Uterus (tissue), 4 donors: ENCODE measurements around the gene SULF2. TPM values are rescaled to one million over a fixed set of nuclear protein-coding genes. Genes with fewer than 3 reads are reported as not detected.

Experiments
- DNase-seq, 2 donors: peaks; one replicate each; pipeline ENCODE4 v3.0.0-alpha.2; 2019 to 2020
- H3K27ac ChIP-seq, 2 donors: fragments of 200-600 bp; sonication (generic); 1 replicate in 1 of 2; 2 replicates in 1 of 2; pipeline ENCODE4 v1.5.1; 2016 to 2018
- H3K27me3 ChIP-seq, 2 donors: fragments of 200-600 bp; sonication (generic); one replicate each; pipeline ENCODE4 v1.5.1; 2018 to 2019; ENCODE audit warnings: control low read depth in 1 of 2
- H3K36me3 ChIP-seq, 2 donors: fragments of 200-600 bp; sonication (generic); one replicate each; pipeline ENCODE4 v1.5.1; 2019; ENCODE audit warnings: control low read depth in 1 of 2
- H3K4me1 ChIP-seq, 2 donors: fragments of 200-600 bp; sonication (generic); one replicate each; pipeline ENCODE4 v1.5.1; 2018 to 2019; ENCODE audit warnings: control low read depth in 1 of 2
- H3K4me3 ChIP-seq, 2 donors: fragments of 200-600 bp; sonication (generic); 1 replicate in 1 of 2; 2 replicates in 1 of 2; pipeline ENCODE4 v1.5.1; 2018 to 2019; ENCODE audit warnings: mild to moderate bottlenecking in 1 of 2
- H3K9me3 ChIP-seq, 2 donors: fragments of 200-600 bp; sonication (generic); one replicate each; pipeline ENCODE4 v1.5.1; 2019; ENCODE audit warnings: control low read depth in 1 of 2
- POLR2A ChIP-seq, 2 donors: fragments of 450-650 bp; IDR thresholded peaks; one replicate each; pipeline ENCODE4 v1.6.1; 2016; ENCODE audit warnings: antibody characterized with exemption in 2 of 2, mild to moderate bottlenecking in 1 of 2, moderate library complexity in 1 of 2
- intact Hi-C: fragments of 100-400 bp; cut with DNase I; formaldehyde crosslinking; loops from one replicate; pipeline ENCODE4 v1.15.1; 2023; ENCODE audit warnings: low total_unique reads
- total RNA-seq, 4 donors: library from RNA; depleted of rRNA in 3 of 4; stranded (reverse); fragments of >200 nt in 3 of 4; gene quantifications; one replicate each; pipeline versions ENCODE4 v1.1.0 to v1.2.4, GENCODE V29; 2014 to 2023
- TF ChIP-seq, protein P1 (sequence below), 4 experiments: fragments of 200-600 bp in 2 of 4; fragments of 450-650 bp in 2 of 4; sonication (generic) in 2 of 4; IDR thresholded peaks; one replicate each; pipeline ENCODE4 v1.5.1; 2016 to 2019; ENCODE audit warnings: antibody characterized with exemption in 4 of 4, mild to moderate bottlenecking in 2 of 4, moderate library complexity in 1 of 4
- donor health status: DM: yes; HTN: yes; CAD: no.

Gene SULF2
- total RNA-seq, 4 donors from 2014 or later = 95.9 to 558 (median 213) TPM

DNA sequence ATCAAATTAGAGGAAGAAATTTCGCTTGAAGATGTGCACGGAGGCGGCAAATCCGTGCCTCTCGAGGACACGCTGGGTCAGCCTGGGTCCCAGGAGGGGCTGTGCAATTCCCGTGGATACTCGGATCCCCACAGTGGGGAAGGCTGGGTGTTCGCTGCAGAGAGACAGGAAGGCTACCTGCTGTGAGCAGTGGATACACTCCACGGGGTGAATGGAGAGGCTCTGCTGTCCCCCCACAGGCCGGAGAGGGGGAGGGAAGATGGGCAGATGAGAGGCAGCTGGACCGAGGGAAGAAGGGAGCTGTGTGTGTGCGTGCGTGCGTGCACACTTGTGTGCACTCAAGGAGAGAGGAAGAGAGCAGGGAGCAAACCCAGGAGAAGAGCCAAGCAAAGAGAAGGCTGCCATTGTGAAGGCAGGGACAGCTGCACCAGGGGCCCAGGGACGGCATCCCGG lies 57.3 kb downstream of the SULF2 start:
- intact Hi-C loops = loop anchor here (5.0 kb wide), 1 partner anchor 54 kb away; no protein-coding TSS in a partner anchor
- H3K27me3 ChIP-seq = no peaks in the 10 kb centered on the region
- no peaks in the 10 kb centered on the region for H3K36me3 ChIP-seq
- TF ChIP-seq, protein P1, sequence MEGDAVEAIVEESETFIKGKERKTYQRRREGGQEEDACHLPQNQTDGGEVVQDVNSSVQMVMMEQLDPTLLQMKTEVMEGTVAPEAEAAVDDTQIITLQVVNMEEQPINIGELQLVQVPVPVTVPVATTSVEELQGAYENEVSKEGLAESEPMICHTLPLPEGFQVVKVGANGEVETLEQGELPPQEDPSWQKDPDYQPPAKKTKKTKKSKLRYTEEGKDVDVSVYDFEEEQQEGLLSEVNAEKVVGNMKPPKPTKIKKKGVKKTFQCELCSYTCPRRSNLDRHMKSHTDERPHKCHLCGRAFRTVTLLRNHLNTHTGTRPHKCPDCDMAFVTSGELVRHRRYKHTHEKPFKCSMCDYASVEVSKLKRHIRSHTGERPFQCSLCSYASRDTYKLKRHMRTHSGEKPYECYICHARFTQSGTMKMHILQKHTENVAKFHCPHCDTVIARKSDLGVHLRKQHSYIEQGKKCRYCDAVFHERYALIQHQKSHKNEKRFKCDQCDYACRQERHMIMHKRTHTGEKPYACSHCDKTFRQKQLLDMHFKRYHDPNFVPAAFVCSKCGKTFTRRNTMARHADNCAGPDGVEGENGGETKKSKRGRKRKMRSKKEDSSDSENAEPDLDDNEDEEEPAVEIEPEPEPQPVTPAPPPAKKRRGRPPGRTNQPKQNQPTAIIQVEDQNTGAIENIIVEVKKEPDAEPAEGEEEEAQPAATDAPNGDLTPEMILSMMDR (IDR thresholded peaks at IDR 0.05) = no peak
- no peak for TF ChIP-seq POLR2A (IDR thresholded peaks at IDR 0.05)
- no peak overlapping the region for H3K27ac ChIP-seq
- no peaks in the 10 kb centered on the region for H3K4me1 ChIP-seq
- no peak for DNase-seq
- no peaks in the 10 kb centered on the region for H3K9me3 ChIP-seq
- H3K4me3 ChIP-seq = no peak overlapping the region

DNA sequence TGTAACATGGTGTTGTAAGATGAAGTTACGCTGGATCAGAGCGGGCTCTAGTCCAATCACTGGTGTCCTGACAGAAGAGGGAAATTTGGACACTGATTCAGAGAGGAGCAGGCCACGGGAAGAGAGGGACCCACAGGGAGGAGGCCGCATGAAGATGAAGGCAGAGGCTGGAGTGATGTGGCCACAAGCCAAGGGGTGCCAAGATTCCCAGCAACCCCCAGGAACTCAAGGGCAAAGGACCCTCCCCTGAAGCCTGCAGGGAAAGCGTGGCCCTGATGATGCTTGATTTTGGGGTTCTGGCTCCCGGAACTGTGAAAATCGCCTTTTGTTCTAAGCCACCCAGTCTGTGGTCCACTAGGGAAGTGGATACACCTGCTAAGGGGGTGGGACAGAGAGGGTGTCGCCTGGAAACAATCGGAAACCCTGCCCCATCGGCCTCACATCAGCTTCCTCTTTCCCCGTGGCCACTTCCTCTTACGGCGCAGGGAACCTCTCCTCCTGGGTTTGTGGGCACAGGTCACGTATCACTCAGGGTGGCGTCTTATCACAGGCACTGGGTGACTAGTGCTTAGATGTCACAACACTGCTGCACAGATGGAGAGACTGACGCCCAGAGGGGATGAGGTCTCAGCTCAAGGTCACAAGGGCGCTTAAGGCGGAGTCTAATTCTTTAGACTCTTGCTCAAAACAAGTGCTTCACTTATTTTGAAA lies 58.0 kb downstream of the SULF2 start:
- no peaks in the 10 kb centered on the region for H3K36me3 ChIP-seq
- no peak for DNase-seq
- TF ChIP-seq POLR2A (IDR thresholded peaks at IDR 0.05) = no peak
- TF ChIP-seq, protein P1 (IDR thresholded peaks at IDR 0.05) = no peak
- no peaks in the 10 kb centered on the region for H3K4me1 ChIP-seq
- no peaks in the 10 kb centered on the region for H3K9me3 ChIP-seq
- H3K4me3 ChIP-seq = no peak overlapping the region
- H3K27ac ChIP-seq = no peak overlapping the region
- no peaks in the 10 kb centered on the region for H3K27me3 ChIP-seq
- intact Hi-C loops = loop anchor here (5.0 kb wide), 1 partner anchor 55 kb away; no protein-coding TSS in a partner anchor

DNA sequence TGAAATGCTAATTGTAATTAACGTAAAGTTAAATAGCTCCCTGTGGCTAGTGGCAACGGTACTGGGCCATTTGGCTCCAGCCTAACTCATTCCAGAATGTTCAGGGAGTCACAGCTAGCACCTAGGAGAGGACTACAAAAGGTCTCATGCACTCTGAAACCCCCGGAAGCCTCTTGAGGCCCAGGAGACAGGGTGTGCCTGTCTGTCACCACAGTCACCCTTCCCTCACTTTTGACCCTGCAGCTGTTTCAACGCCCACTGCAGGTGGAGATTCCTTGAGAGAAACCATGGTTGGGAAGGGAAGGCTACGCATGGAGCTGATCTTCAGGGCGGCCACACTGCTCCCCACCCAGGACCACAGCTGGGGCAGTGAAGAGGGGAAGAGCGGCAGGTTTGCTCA lies 58.6 kb downstream of the SULF2 start:
- H3K4me1 ChIP-seq = no peaks in the 10 kb centered on the region
- TF ChIP-seq POLR2A (IDR thresholded peaks at IDR 0.05) = no peak
- TF ChIP-seq, protein P1 (IDR thresholded peaks at IDR 0.05) = no peak
- intact Hi-C loops = loop anchor here (5.0 kb wide), 1 partner anchor 56 kb away; no protein-coding TSS in a partner anchor
- no peak for DNase-seq
- no peaks in the 10 kb centered on the region for H3K27me3 ChIP-seq
- H3K4me3 ChIP-seq = no peak overlapping the region
- no peaks in the 10 kb centered on the region for H3K9me3 ChIP-seq
- no peak overlapping the region for H3K27ac ChIP-seq
- no peaks in the 10 kb centered on the region for H3K36me3 ChIP-seq

DNA sequence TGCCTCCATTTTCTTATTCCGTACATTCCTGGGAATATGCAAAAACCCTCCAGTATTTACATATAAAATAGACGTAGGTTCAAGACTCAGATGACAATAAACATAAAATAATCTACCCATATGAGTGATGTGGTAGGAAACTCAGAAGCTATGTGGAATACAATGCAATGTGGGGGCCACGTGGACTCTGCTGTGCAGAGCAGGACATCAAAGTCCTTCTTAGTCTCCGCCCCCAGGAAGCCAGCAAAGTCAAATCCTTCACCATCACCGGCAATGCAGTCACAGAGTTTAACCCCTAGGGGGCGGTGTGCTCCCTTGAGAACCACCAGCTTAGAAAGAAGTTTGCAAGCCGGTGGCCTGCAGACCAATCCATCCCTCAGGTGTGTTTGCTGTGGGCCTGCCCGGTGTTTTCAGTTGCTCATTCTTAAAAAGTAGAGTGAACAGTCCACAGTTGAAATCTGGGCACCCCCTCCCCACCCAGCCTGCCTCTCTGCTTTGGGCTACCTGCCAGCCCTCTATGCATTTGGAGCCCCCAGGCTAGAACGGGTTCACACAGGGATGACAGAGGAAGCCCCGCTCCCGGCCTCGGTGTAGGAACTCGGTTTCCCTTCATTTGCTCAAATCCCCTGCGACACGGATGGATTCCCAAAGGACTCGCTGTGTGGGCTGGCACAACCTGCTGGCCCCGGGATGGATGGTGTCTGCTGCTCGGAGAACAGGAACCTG lies 59.9 kb downstream of the SULF2 start:
- Histone ChIP-seq H3K27ac (no peak overlapping the region), H3K36me3 (no peaks in the 10 kb centered on the region), H3K9me3 (no peaks in the 10 kb centered on the region), H3K27me3 (no peaks in the 10 kb centered on the region), H3K4me1 (no peaks in the 10 kb centered on the region), H3K4me3 (no peak overlapping the region)
- no peak for TF ChIP-seq POLR2A (IDR thresholded peaks at IDR 0.05)
- TF ChIP-seq, protein P1 (IDR thresholded peaks at IDR 0.05) = peak; percentile 82 to 89 (median 86)
- intact Hi-C loops = loop anchor here (5.0 kb wide), 1 partner anchor 57 kb away; no protein-coding TSS in a partner anchor
- peak; percentile 72 to 80 for DNase-seq

DNA sequence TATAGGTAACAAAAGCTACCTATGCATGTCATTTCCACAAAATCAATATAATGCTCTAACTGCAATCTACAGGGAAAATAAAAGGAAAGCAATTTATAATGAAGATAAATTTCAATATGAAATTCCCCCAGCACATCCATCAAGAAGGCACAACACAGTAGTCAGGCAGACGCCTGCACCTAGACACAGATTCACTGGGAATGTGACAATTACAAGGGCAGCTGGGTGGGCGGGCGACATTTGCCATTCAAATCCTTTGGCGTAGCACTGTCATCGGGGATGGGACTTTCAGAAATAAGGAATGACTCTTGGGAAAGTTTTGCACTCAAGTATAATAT lies 60.4 kb downstream of the SULF2 start:
- DNase-seq = no peak
- Histone ChIP-seq H3K27me3 (no peaks in the 10 kb centered on the region), H3K36me3 (no peaks in the 10 kb centered on the region), H3K4me1 (no peaks in the 10 kb centered on the region), H3K9me3 (no peaks in the 10 kb centered on the region), H3K27ac (no peak overlapping the region), H3K4me3 (no peak overlapping the region)
- intact Hi-C loops = loop anchor here (5.0 kb wide), 1 partner anchor 57 kb away; no protein-coding TSS in a partner anchor
- TF ChIP-seq, protein P1 (IDR thresholded peaks at IDR 0.05) = no peak
- TF ChIP-seq POLR2A (IDR thresholded peaks at IDR 0.05) = no peak
